Stomach (tissue), 9 donors: ENCODE results near the gene SLC39A1. TPM values are rescaled to one million over a fixed set of nuclear protein-coding genes. Genes with fewer than 3 reads are reported as not detected.

Experiments
- DNase-seq, 2 donors: peaks; one replicate each; pipeline versions ENCODE4 v3.0.0 to v3.0.0-alpha.2; 2013 to 2019
- H3K27ac ChIP-seq, 5 donors: fragments of 200-600 bp in 4 of 5; sonication (generic) in 4 of 5; one replicate each; pipeline ENCODE4 v1.5.1; 2013 to 2019; ENCODE audit warnings: mild to moderate bottlenecking in 1 of 5, moderate library complexity in 1 of 5
- H3K27me3 ChIP-seq, 3 donors: fragments of 200-600 bp; sonication (generic); one replicate each; pipeline ENCODE4 v1.5.1; 2017 to 2019; ENCODE audit warnings: mixed run types in 1 of 3
- H3K36me3 ChIP-seq, 4 donors: fragments of 200-600 bp; sonication (generic); 1 replicate in 3 of 4; 2 replicates in 1 of 4; pipeline ENCODE4 v1.5.1; 2016 to 2019
- H3K4me1 ChIP-seq, 4 donors: fragments of 200-600 bp; sonication (generic); one replicate each; pipeline ENCODE4 v1.5.1; 2016 to 2019
- H3K4me3 ChIP-seq, 4 donors: fragments of 200-600 bp; sonication (generic) in 3 of 4; one replicate each; pipeline ENCODE4 v1.5.1; 2016 to 2019; ENCODE audit warnings: mild to moderate bottlenecking in 1 of 4
- H3K9me3 ChIP-seq, 4 donors: fragments of 200-600 bp; sonication (generic); one replicate each; pipeline ENCODE4 v1.5.1; 2016 to 2019
- EP300 ChIP-seq: sonication (generic); formaldehyde crosslinking; IDR thresholded peaks from one replicate; pipeline ENCODE4 v1.6.1; 2017; ENCODE audit warnings: antibody characterized with exemption
- POLR2A ChIP-seq, 4 donors: fragments of 450-650 bp; IDR thresholded peaks; one replicate each; pipeline ENCODE4 v1.6.1; 2016; ENCODE audit warnings: antibody characterized with exemption in 4 of 4, control low read depth in 2 of 4, mild to moderate bottlenecking in 1 of 4, moderate library complexity in 1 of 4
- POLR2AphosphoS5 ChIP-seq, 3 donors: sonication (generic); formaldehyde crosslinking; IDR thresholded peaks; one replicate each; pipeline ENCODE4 v1.6.1; 2016; ENCODE audit warnings: antibody characterized with exemption in 3 of 3
- WGBS, 5 donors: extraction: QIAGEN DNeasy Blood & Tissue Kit in 3 of 5; methylation state at CpG; one replicate each; pipeline versions ENCODE4 v1.1.5 to v1.1.7; 2013 to 2018; 5-methylcytosine and 5-hydroxymethylcytosine counted together
- intact Hi-C: fragments of 100-400 bp; cut with DNase I; formaldehyde crosslinking; loops from one replicate; pipeline ENCODE4 v1.15.1; 2023; ENCODE audit warnings: low total_unique reads
- polyA plus RNA-seq, 3 donors: library from polyadenylated mRNA; stranded (reverse); fragments of 200-250 nt; gene quantifications; one replicate each; pipeline ENCODE4 v1.2.3, GENCODE V29; 2013
- total RNA-seq, 5 donors: library from RNA; depleted of rRNA; stranded (reverse); fragments of >200 nt; gene quantifications; one replicate each; pipeline versions ENCODE4 v1.1.0 to v1.2.3, GENCODE V29; 2014 to 2016
- TF ChIP-seq, protein P1 (sequence below), 7 experiments: fragments of 450-650 bp in 4 of 7; fragments of 200-600 bp in 3 of 7; sonication (generic) in 3 of 7; IDR thresholded peaks; one replicate each; pipeline ENCODE4 v1.5.1; 2016 to 2019; ENCODE audit warnings: antibody characterized with exemption in 7 of 7, control low read depth in 2 of 7, mild to moderate bottlenecking in 1 of 7
- donor health status: healthy with polysubstance abuse.
- donor health status: Bipolar disorder and iron deficiency.
- donor health status: healthy.

Gene SLC39A1
- total and polyA plus RNA-seq, 8 donors = 6.4 to 80.6 (median 34.9) TPM

DNA sequence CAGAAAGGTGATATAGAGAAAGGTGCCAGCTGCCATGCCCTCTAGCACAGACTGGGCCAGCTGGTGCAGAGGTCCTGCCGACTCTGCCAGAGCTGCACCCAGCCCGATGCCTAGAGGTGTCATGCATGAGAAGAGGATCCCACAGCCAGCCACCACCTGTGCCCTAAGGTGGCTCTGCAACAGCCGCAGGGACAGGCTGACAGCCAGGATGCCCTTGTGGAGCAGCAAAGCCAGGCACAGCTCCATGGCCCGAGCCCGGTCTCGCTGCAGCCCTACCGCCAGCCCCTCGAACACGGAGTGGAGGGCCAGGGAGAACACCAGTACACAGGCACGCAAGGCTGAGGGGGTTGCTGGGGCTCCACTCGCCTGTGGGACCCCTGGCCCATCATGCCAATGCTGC, 3.1 kb downstream of the SLC39A1 start:
- Histone ChIP-seq H3K36me3 (peaks cover 13 to 26% (median 18%) of the 10 kb centered on the region in 4 donors), H3K9me3 (no peaks in the 10 kb centered on the region), H3K27me3 (no peaks in the 10 kb centered on the region), H3K4me3 (peak overlapping the region in 1 of 4 donors; percentile 11), H3K27ac (peak overlapping the region in 4 of 5 donors; percentile 13 to 98 (median 97)), H3K4me1 (peaks cover 55 to 81% (median 76%) of the 10 kb centered on the region in 4 donors)
- DNase-seq = no peak
- intact Hi-C loops = no loop called here
- TF ChIP-seq EP300 = no peak
- no peak for TF ChIP-seq POLR2AphosphoS5 (IDR thresholded peaks at IDR 0.05)
- TF ChIP-seq, protein P1, sequence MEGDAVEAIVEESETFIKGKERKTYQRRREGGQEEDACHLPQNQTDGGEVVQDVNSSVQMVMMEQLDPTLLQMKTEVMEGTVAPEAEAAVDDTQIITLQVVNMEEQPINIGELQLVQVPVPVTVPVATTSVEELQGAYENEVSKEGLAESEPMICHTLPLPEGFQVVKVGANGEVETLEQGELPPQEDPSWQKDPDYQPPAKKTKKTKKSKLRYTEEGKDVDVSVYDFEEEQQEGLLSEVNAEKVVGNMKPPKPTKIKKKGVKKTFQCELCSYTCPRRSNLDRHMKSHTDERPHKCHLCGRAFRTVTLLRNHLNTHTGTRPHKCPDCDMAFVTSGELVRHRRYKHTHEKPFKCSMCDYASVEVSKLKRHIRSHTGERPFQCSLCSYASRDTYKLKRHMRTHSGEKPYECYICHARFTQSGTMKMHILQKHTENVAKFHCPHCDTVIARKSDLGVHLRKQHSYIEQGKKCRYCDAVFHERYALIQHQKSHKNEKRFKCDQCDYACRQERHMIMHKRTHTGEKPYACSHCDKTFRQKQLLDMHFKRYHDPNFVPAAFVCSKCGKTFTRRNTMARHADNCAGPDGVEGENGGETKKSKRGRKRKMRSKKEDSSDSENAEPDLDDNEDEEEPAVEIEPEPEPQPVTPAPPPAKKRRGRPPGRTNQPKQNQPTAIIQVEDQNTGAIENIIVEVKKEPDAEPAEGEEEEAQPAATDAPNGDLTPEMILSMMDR (IDR thresholded peaks at IDR 0.05) = no peak
- no peak for TF ChIP-seq POLR2A (IDR thresholded peaks at IDR 0.05)
- 69 to 93% (median 91%) methylated on average over 2 to 11 of the region's 11 CpGs for WGBS, 5 donors

DNA sequence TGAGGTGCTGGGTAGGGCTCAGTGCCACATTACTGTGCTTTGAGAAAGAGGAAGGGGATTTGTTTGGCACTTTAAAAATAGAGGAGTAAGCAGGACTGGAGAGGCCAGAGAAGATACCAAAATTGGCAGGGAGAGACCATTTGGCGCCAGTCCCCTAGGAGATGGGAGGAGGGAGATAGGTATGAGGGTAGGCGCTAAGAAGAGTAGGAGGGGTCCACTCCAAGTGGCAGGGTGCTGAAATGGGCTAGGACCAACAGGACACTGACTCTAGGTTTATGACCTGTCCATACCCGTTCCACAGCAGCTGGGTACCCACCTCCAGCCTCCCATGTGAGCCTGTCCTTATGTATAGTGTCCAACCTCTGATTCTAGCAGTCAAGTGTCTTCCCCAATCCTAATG, 3.9 kb downstream of the SLC39A1 start:
- Histone ChIP-seq H3K4me1 (peaks cover 54 to 81% (median 77%) of the 10 kb centered on the region in 4 donors), H3K4me3 (peak overlapping the region in 1 of 4 donors; percentile 97), H3K27me3 (no peaks in the 10 kb centered on the region), H3K27ac (peak overlapping the region; percentile 16 to 98 (median 97)), H3K9me3 (no peaks in the 10 kb centered on the region), H3K36me3 (peaks cover 13 to 32% (median 23%) of the 10 kb centered on the region in 4 donors)
- 46 to 82% (median 57%) methylated on average over 3 of the region's 3 CpGs for WGBS, 5 donors
- no peak for DNase-seq
- TF ChIP-seq, protein P1 (IDR thresholded peaks at IDR 0.05) = no peak
- TF ChIP-seq POLR2A (IDR thresholded peaks at IDR 0.05) = no peak
- no peak for TF ChIP-seq EP300
- no peak for TF ChIP-seq POLR2AphosphoS5 (IDR thresholded peaks at IDR 0.05)
- intact Hi-C loops = no loop called here

DNA sequence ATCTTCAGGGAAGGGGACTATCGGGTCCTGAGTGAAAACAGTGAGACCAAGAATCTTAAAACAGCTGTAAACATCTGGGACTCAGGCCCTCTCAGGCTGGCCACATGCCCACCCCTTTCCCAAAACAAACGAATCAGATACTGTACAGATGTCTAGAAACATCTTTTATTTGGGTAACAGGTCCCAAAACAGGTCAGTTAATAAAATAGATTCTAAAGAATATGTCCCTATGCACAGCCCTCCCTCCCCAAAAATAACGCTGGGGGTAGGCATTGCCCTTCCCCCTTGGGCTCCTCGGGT, 4.4 kb downstream of the SLC39A1 start:
- TF ChIP-seq POLR2AphosphoS5 (IDR thresholded peaks at IDR 0.05) = no peak
- TF ChIP-seq, protein P1 (IDR thresholded peaks at IDR 0.05) = no peak
- TF ChIP-seq POLR2A (IDR thresholded peaks at IDR 0.05) = no peak
- TF ChIP-seq EP300 = no peak
- 11 to 20% (median 16%) methylated on average over 4 of the region's 4 CpGs for WGBS, 5 donors
- intact Hi-C loops = no loop called here
- Histone ChIP-seq H3K4me3 (peak overlapping the region; percentile 73 to 98 (median 97)), H3K4me1 (peaks cover 55 to 81% (median 77%) of the 10 kb centered on the region in 4 donors), H3K9me3 (no peaks in the 10 kb centered on the region), H3K27me3 (no peaks in the 10 kb centered on the region), H3K27ac (peak overlapping the region; percentile 11 to 98 (median 97)), H3K36me3 (peaks cover 15 to 38% (median 29%) of the 10 kb centered on the region in 4 donors)
- no peak for DNase-seq

DNA sequence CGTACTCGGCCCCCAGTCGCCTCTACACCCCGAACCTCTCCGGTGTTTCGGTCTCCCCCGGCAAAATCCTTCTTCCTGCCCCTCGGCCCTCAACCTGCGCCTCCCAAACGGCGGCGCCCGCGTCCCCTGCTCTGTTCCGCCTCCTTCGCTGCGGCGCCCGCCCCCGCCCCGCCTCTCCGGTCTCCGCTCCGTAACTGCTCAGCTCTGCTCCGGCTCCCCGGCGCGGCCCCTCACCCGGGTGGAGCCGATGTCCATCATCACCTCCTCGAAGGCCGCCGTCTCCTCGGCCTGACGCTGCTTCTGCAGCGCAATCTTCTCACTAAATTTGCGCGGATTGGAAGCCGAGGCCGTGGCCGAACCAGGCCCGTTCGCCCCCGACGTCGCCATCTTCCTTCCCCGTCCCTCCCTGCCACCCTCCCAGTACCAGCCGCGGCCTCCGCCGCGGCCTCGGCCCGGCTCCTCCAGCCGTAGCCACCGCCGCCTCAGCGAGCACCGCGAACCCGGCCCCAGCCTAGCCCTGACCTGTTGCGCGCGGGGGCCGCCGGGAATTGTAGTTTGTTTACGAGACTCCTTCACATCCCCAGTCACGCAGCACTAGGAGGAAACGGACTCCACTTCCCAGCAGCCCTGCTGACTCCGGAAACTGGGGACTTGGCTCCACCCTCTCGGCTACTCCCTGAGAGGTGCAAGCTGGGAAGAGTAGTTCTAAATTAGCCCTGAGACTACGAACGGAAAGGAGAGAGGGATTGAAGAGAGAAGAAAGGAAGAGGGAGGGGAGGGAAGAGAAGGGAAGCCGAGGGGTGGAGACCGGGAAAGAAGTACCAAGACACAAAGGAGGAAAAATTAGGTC, 5.0 kb downstream of the SLC39A1 start, which contains the start of gene CRTC2:
TSS of gene CRTC2 (minus strand) at position 502 of the 850 bp plus-strand sequence. CDS start at position 387, 115 bp downstream.
- TF ChIP-seq, protein P1 (IDR thresholded peaks at IDR 0.05) = no peak
- TF ChIP-seq POLR2A (IDR thresholded peaks at IDR 0.05) (no peak), POLR2AphosphoS5 (IDR thresholded peaks at IDR 0.05) (peak; percentile 53 to 95 (median 84))
- H3K27ac ChIP-seq = peak within 1 kb of the TSS; percentile 83 to 98 (median 97)
- H3K4me3 ChIP-seq = peak within 1 kb of the TSS; percentile 73 to 98 (median 97)
- peaks cover 58 to 86% (median 78%) of the 10 kb centered on the region in 4 donors for H3K4me1 ChIP-seq
- H3K9me3 ChIP-seq = no peaks in the 10 kb centered on the region
- 0 to 1% (median 1%) methylated on average over 71 to 75 of the region's 75 CpGs for WGBS, 5 donors
- intact Hi-C loops = no loop called here
- DNase-seq = peak; percentile 99
- H3K27me3 ChIP-seq = no peaks in the 10 kb centered on the region
- H3K36me3 ChIP-seq = peaks cover 21 to 43% (median 35%) of the 10 kb centered on the region in 4 donors
